HG02642 (cell line): ENCODE data around the gene MRPS15.
"Not testable (repeated sequence)": the region's sequence is repeated elsewhere in the genome, so short reads cannot be mapped to it uniquely, and the experiment has no call there.

Experiments
- ATAC-seq: cut with Tn5 transposase; IDR thresholded peaks from one replicate; pipeline ENCODE4 v1.9.1; 2021; ENCODE audit warnings: mild to moderate bottlenecking; ENCODE audit not compliant: unreplicated experiment, poor library complexity

The MRPS15 gene

GRCh38 chr1:36463803-36464604, at the start of gene MRPS15:
Gene MRPS15 (minus strand): TSS chr1:36464384. CDS start chr1:36464275, 109 bp downstream.
- ATAC-seq = peak; percentile 92

DNA sequence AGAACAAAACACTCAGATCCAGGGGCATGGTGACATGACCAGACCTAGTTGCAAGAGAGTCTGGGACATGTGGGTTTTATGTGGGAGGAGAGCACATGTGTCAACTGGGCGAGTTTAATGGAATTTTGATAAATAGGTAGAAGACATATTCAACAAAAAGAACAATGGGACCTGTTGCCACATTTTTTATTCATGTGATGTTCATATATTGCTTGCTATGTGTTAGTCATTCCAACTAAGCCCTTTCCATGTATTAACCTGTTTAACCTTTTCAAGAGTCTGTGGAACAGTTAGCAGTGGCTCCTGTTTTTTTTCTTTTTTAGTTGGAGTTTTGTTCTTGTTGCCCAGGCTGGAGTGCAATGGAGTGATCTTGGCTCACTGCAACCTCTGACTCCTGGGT, 48.7 kb upstream of the MRPS15 start:
- ATAC-seq = no peak

DNA sequence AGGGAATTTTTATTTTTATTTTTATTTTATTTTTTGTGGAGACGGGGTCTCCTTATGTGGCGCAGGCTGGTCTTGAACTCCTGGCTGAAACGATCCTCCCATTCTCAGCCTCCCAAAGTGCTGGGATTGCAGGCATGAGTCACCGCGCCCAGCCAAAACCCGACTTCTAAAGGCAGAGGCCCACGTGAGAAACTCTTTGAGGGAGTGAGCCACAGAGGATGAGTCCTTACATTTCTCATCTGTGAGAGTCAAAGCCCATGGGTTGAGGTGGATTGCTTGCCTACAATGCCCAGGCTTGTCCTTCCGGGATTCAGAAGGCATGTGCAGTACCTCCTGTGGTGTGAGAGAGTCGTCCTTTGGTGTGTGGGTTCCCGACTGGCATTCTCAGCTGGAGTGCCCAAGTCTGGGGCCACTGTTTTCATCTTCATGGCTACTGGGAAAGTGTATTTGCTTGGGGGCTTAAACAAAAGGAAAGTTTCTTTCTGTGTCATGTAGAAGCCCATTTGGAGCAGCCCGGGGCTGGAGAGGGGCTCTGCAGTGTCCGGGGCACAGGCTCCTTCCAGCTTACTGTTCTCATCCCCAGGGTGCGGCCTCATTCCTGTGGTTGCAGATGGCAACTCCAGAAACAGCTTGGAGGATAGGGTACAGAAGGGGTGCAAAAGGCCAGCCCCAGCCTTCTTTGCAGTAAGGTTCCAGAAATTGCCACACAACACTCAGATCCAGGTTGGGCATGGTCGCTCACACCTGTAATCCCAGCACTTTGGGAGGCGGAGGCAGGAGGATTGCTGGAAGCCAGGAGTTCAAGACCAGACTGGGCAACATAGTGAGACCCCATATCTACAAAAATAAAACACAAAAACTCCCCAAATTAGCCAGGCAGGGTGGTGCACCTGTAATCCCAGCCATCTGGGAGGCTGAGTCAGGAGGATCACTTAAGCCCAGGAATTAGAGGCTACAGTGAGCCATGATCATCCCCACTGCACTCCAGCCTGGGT, 47.9 kb upstream of the MRPS15 start:
- no peak for ATAC-seq

- not testable (repeated sequence) for ATAC-seq
Measured at GRCh38 chr1:36511220-36511619, 47.0 kb upstream of the MRPS15 start.

DNA sequence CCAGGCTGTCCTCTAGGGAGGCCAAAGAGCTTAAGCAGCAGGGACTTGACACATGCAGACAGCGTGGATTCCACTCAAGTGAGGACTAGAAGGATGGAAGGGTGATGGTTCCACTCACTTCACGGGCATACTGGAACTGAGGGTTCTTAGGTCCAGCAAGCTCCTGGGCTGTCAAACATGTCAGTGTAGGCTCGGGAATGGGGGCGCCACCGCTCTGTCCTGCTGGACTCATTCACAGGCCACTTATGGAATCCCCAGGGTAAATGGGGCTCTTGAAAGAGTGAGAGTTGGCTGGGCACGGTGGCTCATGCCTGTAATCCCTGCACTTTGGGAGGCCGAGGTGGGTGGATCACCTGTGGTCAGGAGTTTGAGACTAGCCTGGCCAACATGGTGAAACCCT, 46.2 kb upstream of the MRPS15 start:
- ATAC-seq = no peak

DNA sequence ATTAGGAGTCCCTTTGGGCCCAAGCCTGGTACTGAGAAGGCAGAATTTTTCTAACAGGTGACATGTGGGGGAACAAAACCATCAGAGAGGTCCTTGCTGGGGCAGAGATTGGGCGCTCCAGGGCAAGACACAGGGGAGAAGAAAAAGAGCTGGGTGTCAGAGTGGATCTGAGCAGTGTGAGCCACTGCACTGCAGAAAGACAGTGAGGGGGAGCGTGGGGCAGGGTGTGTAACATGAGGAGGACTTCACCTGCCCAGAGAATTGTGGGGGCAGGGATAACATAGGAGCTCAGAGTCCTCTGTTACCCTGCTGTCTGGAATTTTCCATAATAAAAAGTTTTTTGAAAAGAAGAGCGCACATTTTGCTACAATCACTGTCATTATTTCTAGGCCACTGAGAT, 44.1 kb upstream of the MRPS15 start:
- ATAC-seq = no peak

GRCh38 chr1:36506276-36506920, 42.2 kb upstream of the MRPS15 start:
- ATAC-seq = no peak

DNA sequence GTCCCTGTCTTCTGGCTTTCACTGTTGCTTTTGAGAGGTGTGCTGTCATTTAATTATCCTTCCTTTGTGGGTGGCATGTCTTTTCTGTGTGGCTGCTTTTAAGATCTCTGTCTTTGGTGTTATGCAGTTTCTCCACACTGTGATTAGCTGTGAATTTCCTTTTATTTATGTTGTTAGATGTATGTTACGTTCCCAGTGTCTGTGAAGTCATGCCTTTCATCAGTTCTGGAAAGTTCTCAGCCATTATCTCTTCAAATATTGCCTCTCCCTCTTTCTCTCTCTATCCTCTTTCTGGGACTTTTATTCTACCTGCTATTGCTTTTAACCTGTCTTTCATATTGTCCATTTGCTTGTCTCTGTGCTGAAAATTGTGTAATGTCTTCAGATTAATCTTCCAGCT, 39.5 kb upstream of the MRPS15 start:
- ATAC-seq = no peak

DNA sequence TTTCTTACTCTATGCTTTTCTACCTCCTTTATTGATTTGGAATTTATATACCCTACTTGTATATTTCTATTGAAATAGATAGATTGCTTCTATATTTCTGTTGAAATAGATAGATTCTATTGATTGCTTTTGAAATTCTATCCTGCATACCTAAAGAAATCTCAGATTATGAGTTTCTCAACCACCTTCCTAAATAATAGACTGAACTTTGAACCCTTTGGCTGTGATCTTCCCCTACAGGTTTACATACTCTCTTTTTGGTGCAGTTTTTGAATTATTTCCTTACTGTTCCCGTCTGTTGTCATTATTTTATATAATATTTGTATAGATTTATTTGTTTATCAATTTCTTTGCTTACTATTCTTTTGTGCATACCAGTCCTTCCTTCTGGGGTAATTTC, 39.0 kb upstream of the MRPS15 start:
- ATAC-seq = no peak

DNA sequence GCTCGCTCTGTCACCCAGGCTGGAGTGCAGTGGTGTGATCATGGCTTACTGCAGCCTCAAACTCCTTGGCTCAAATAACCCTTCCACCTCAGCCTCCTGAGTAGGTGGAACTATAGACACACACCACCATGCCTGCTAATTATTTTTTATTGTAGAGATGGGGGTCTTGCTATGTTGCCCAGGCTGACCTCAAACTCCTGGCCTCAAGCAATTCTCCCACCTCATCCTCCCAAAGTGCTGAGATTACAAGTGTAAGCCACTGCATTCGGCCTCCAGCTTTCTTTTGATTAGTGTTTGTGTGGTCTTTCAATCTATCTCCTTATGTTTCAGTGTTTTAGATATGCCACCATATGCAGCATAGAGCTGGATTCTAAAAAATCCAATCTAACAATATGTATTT, 38.4 kb upstream of the MRPS15 start:
- ATAC-seq = no peak

GRCh38 chr1:36501911-36502310, 37.7 kb upstream of the MRPS15 start:
- ATAC-seq = not testable (repeated sequence)

- ATAC-seq = no peak
Measured at GRCh38 chr1:36497207-36497606, 33.0 kb upstream of the MRPS15 start.

DNA sequence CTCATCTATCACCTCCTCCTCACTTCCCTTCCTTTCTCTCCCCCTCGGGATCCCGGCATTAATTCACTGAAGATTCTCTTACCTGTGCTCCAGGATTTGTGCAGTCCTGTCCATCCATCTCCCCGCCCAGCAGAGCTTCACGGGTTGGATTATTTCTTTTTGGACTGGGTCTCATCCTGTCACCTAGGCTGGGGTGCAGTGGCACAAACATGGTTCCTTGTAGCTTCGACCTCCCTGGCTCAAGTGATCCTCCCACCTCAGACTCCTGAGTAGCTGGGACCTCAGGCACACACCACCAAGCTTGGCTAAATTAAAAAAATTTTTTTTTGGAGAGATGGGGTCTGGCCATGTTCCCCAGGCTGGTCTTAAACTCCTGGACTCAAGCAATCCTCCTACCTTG, 30.8 kb upstream of the MRPS15 start:
- ATAC-seq = no peak

DNA sequence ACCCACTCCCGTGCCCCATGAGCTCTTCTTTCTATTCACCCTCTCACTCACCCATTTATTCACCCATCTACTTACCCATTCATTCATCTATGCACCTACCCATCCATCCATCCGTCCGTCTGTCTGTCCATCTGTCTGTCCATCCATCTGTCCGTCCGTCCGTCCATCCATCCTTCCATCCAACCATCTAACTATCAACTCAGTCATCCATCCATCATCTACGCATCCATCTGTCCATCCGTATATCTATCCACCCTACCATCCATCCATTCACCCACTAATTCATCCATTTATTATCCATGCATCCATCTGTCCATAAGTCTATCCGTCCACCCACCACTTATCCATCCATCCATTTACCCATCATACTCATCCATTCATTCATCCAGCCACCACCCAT, 29.3 kb upstream of the MRPS15 start:
- no peak for ATAC-seq

GRCh38 chr1:36492491-36492890, 28.3 kb upstream of the MRPS15 start:
- no peak for ATAC-seq

DNA sequence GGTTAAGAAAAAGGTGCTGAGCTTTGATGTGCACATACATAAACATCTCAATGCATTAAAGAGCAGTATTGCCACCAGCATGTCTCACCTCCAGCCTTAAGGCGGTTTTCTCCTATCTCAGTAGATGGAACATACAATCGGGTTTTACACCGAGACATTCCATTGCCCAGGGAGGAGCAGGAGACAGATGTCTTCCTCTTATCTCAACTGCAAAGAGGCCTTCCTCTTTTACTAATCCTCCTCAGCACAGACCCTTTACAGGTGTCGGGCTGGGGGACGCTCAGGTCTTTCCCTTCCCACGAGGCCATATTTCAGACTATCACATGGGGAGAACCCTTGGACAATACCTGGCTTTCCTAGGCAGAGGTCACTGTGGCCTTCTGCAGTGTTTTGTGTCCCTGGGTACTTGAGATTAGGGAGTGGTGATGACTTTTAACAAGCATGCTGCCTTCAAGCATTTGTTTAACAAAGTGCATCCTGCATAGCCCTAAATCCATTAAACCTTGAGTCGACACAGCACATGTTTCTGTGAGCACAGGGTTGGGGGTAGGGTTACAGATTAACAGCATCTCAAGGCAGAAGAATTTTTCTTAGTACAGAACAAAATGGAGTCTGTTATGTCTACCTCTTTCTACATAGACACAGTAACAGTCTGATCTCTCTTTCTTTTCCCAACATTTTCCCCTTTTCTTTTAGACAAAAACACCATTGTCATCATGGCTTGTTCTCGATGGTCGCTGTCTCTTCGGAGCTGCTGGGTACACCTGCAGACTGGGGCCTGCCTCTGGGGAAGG, 25.3 kb upstream of the MRPS15 start:
- not testable (repeated sequence) for ATAC-seq

DNA sequence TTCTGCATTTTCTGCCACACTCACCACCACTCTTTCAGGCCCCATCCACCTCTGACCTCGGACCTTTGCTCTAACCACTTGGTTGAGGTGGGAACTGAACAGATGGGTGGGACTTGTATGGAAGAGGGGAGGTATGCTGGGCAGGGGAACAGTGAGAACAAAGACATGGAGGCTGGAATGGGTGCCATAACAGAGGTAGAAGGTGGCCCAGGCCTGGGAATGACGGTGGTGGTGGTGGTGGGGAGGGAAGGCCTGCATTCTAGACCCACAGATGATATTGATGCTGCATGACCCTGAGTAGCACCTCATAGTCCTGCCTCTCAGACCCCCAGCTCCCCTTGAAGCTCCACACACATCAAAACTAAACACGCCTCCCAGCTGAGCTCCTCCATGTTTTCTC, 23.7 kb upstream of the MRPS15 start:
- no peak for ATAC-seq

DNA sequence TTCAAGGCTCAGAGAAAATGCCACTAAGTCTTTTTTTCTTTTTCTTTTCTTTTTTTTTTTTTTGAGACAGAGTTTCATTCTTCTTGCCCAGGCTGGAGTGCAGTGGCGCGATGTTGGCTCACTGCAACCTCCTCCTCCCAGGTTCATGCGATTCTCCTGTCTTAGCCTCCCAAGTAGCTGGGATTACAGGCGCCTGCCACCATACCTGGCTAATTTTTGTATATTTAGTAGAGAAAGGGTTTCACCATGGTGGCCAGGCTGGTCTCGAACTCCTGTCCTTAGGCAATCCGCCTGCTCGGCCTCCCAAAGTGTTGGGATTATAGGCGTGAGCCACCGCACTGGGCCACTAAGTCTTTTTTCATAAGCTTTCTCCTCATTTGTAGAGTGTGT, 23.1 kb upstream of the MRPS15 start:
- ATAC-seq = not testable (repeated sequence)

DNA sequence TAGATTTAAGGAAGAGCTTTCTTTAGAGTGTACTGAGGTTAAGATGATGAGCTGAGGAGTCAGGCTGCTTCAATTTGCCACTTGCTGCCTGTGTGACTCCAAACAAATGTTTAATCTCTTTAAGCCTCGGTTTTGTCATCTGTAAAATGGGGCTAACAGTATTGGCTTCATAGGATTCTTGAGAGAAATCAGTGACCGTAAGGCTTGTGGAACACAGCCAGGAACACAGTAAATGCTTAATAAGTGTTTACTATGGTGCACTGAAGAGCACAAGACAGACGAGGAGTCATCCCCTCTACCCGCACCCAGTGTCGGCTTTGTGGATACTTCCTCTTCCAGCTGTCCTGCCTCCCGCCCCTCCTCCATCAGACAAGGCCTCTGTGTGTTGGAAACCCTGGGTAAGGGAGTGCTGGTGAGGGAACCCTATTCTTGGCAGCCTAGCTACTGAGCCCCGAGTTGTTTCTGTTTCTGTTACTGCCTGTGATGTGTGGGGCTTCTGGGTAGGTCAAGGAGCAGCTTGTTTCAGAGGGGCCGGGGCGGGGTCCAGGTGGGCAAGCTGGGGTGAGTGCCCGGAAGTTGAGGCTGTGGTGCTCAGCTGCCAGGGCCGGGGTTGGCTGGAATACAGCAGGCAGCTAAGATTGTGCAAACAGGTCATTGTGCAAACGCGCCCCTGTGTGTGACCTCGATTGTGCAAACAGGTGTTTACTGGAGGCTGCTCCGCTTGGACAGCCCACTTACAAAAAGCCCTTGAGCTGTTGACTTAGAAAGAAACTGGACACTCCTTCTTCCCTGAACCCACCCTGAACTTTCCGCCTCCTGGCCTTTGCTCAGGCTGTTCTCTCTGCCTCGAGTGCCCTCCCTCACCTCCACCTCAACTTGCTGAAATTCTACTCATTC, 22.5 kb upstream of the MRPS15 start:
- ATAC-seq = no peak
